IMR-90 (cell line): ENCODE results near the gene RSPH9. TPM values are rescaled to one million over a fixed set of nuclear protein-coding genes. Genes with fewer than 3 reads are reported as not detected.

ENCODE experiments used
- ATAC-seq: fragments of 200-7000 bp; cut with Tn5 transposase; 2 replicates; pipeline ENCODE4 v1.9.1; 2020; ENCODE audit warnings: low read depth, mild to moderate bottlenecking, moderate library complexity
- BruUV-seq: library from RNA; stranded (reverse); fragments of 400-500 nt; replicated peaks from 2 replicates; lab custom pipeline; 2021; lab: Mats Ljungman, UMichigan
- CTCF ChIA-PET: fragments of 300-600 bp; formaldehyde crosslinking; extraction: SDS; loops from one replicate; lab custom pipeline; 2021; ENCODE audit warnings: antibody characterized with exemption; lab: Yijun Ruan, JAX
- POLR2A ChIA-PET: fragments of 300-600 bp; sonication (Branson Sonifier 250); formaldehyde crosslinking; loops from one replicate; lab custom pipeline; 2022; ENCODE audit warnings: antibody characterized with exemption; ENCODE audit not compliant: unreplicated experiment; lab: Charles Lee
- DNase-seq: peaks from one replicate; pipeline ENCODE4 v3.0.0; 2013
- H2AFZ ChIP-seq: replicated peaks from 2 replicates; pipeline ENCODE3; 2013; ENCODE audit warnings: low read length, mild to moderate bottlenecking; ENCODE audit not compliant: poor library complexity
- H2AK5ac ChIP-seq: 2 replicates; pipeline ENCODE4 v1.6.1; 2013; ENCODE audit warnings: low read depth, low read length, inconsistent platforms
- H2AK9ac ChIP-seq: replicated peaks from 2 replicates; pipeline ENCODE3; 2013; ENCODE audit warnings: mild to moderate bottlenecking, low read depth, low read length, moderate library complexity; ENCODE audit not compliant: poor library complexity
- H2BK120ac ChIP-seq: 2 replicates; pipeline ENCODE4 v1.6.1; 2013; ENCODE audit warnings: low read depth, low read length, inconsistent platforms
- H2BK15ac ChIP-seq: 3 replicates; pipeline ENCODE4 v1.6.1; 2013; ENCODE audit warnings: low read depth, low read length, inconsistent platforms
- H2BK20ac ChIP-seq: 2 replicates; pipeline ENCODE4 v1.6.1; 2013; ENCODE audit warnings: low read depth, mild to moderate bottlenecking, inconsistent platforms, low read length, moderate library complexity
- H2BK5ac ChIP-seq: 2 replicates; pipeline ENCODE4 v1.6.1; 2013; ENCODE audit warnings: mild to moderate bottlenecking, low read depth, low read length, inconsistent platforms; ENCODE audit not compliant: poor library complexity, severe bottlenecking
- H3K14ac ChIP-seq: replicated peaks from 2 replicates; pipeline ENCODE4 v1.6.1; 2013; ENCODE audit warnings: low read depth, low read length, inconsistent platforms
- H3K18ac ChIP-seq: 2 replicates; pipeline ENCODE4 v1.6.1; 2013; ENCODE audit warnings: low read depth, low read length, control low read depth
- H3K23ac ChIP-seq: 2 replicates; pipeline ENCODE4 v1.6.1; 2013; ENCODE audit warnings: low read depth, low read length, inconsistent platforms
- H3K27ac ChIP-seq: 2 replicates; pipeline ENCODE4 v1.5.1; 2013; ENCODE audit warnings: mild to moderate bottlenecking, control low read depth, low read length; ENCODE audit not compliant: insufficient read depth
- H3K27me3 ChIP-seq: 2 replicates; pipeline ENCODE4 v1.6.1; 2013; ENCODE audit warnings: low read length; ENCODE audit not compliant: control insufficient read depth, insufficient read depth
- H3K36me3 ChIP-seq: 2 replicates; pipeline ENCODE4 v1.6.1; 2013; ENCODE audit warnings: low read length, mixed read lengths; ENCODE audit not compliant: control insufficient read depth, insufficient read depth
- H3K4ac ChIP-seq: 2 replicates; pipeline ENCODE4 v1.6.1; 2013; ENCODE audit warnings: low read depth, low read length, inconsistent platforms
- H3K4me1 ChIP-seq: 2 replicates; pipeline ENCODE4 v1.6.1; 2013; ENCODE audit warnings: low read length, mixed read lengths; ENCODE audit not compliant: control insufficient read depth, insufficient read depth
- H3K4me2 ChIP-seq: 2 replicates; pipeline ENCODE4 v1.6.1; 2013; ENCODE audit warnings: low read depth, mild to moderate bottlenecking, control low read depth, low read length, moderate library complexity
- H3K4me3 ChIP-seq: 2 replicates; pipeline ENCODE4 v1.5.1; 2013; ENCODE audit warnings: low read depth, mild to moderate bottlenecking, control low read depth, low read length, moderate library complexity; ENCODE audit not compliant: insufficient read depth
- H3K56ac ChIP-seq: 2 replicates; pipeline ENCODE4 v1.6.1; 2013; ENCODE audit warnings: low read length, inconsistent platforms; ENCODE audit not compliant: insufficient read depth; ENCODE audit errors: extremely low read depth
- H3K79me1 ChIP-seq, 2 experiments: 2 replicates each; pipeline ENCODE4 v1.6.1; 2013; ENCODE audit warnings: low read length in 2 of 2, inconsistent platforms in 1 of 2, low read depth in 1 of 2
- H3K9ac ChIP-seq: 2 replicates; pipeline ENCODE4 v1.6.1; 2013; ENCODE audit warnings: low read depth, low read length, control low read depth
- H3K9me1 ChIP-seq: 2 replicates; pipeline ENCODE4 v1.6.1; 2013; ENCODE audit warnings: low read length, inconsistent platforms; ENCODE audit not compliant: insufficient read depth
- H3K9me3 ChIP-seq: 2 replicates; pipeline ENCODE4 v1.6.1; 2013; ENCODE audit warnings: low read length; ENCODE audit not compliant: control insufficient read depth, insufficient read depth
- H4K20me1 ChIP-seq: 2 replicates; pipeline ENCODE4 v1.6.1; 2013; ENCODE audit warnings: low read length, inconsistent platforms; ENCODE audit not compliant: insufficient read depth
- H4K5ac ChIP-seq: 2 replicates; pipeline ENCODE4 v1.6.1; 2013; ENCODE audit warnings: mild to moderate bottlenecking, low read depth, low read length, control low read depth
- H4K8ac ChIP-seq, 2 experiments: 2 replicates each; pipeline ENCODE4 v1.6.1; 2013; ENCODE audit warnings: low read depth in 2 of 2, low read length in 2 of 2, control low read depth in 1 of 2, inconsistent platforms in 1 of 2
- H4K91ac ChIP-seq: 2 replicates; pipeline ENCODE4 v1.6.1; 2013; ENCODE audit warnings: low read depth, low read length, inconsistent platforms; ENCODE audit not compliant: insufficient read depth
- CEBPB ChIP-seq: IDR thresholded peaks from 2 replicates; pipeline ENCODE4 v1.6.1; 2012; ENCODE audit warnings: low read depth, low read length, improper control_type of control experiment
- MAFK ChIP-seq: IDR thresholded peaks from 2 replicates; pipeline ENCODE4 v1.6.1; 2012; ENCODE audit warnings: low read depth, low read length, improper control_type of control experiment
- MXI1 ChIP-seq: IDR thresholded peaks from 2 replicates; pipeline ENCODE4 v1.6.1; 2012; ENCODE audit warnings: low read depth, mild to moderate bottlenecking, low read length, moderate library complexity, borderline replicate concordance
- NFE2L2 ChIP-seq: fragments of 150-350 bp; IDR thresholded peaks from 2 replicates; pipeline ENCODE4 v1.6.1; 2016; ENCODE audit warnings: low read depth, mild to moderate bottlenecking, low read length
- RCOR1 ChIP-seq: IDR thresholded peaks from 2 replicates; pipeline ENCODE4 v1.6.1; 2012; ENCODE audit warnings: mild to moderate bottlenecking, low read length, improper control_type of control experiment; ENCODE audit not compliant: insufficient replicate concordance
- RFX5 ChIP-seq: IDR thresholded peaks from 2 replicates; pipeline ENCODE4 v1.8.0; 2012; ENCODE audit warnings: low read depth, mild to moderate bottlenecking, low read length, moderate library complexity
- SMC3 ChIP-seq: fragments of 150-350 bp; IDR thresholded peaks from 2 replicates; pipeline ENCODE4 v1.6.1; 2016; ENCODE audit warnings: low read depth, mild to moderate bottlenecking, antibody characterized with exemption, low read length, moderate library complexity
- WGBS, 2 experiments: methylation state at CpG; one replicate each; pipeline versions ENCODE4 v1.1.5 to v1.1.7; 2013; ENCODE audit warnings: missing lambda C conversion rate in 2 of 2; ENCODE audit not compliant: insufficient read length in 1 of 2; ENCODE audit errors: extremely low coverage in 2 of 2; 5-methylcytosine and 5-hydroxymethylcytosine counted together
- dilution Hi-C: fragments of 300-500 bp; cut with HindIII; formaldehyde crosslinking; loops from one replicate; pipeline ENCODE4 v1.14.3; 2018; ENCODE audit warnings: low sequenced_read_pairs; ENCODE audit not compliant: unreplicated experiment
- in situ Hi-C: fragments of 300-500 bp; cut with MboI; formaldehyde crosslinking; loops from 3 replicates; pipeline ENCODE4 v1.14.3; 2019; ENCODE audit warnings: low sequenced_read_pairs, inconsistent platforms, mixed read lengths
- intact Hi-C: fragments of 100-400 bp; cut with micrococcal nuclease; formaldehyde crosslinking; loops from 2 replicates; pipeline ENCODE4 v1.10.0; 2022
- polyA plus RNA-seq, 3 experiments: library from polyadenylated mRNA; depleted of rRNA; stranded (reverse); fragments of >200 nt; gene quantifications; 2 replicates each; pipeline ENCODE4 v1.2.3, GENCODE V29; 2012; ENCODE audit warnings: low replicate concordance in 1 of 3
- total RNA-seq: library from RNA; depleted of rRNA; stranded (reverse); fragments of >200 nt; gene quantifications from 2 replicates; pipeline ENCODE4 v1.2.3, GENCODE V29; 2012
- TF ChIP-seq, protein P1 (sequence below): fragments of 150-350 bp; IDR thresholded peaks from 2 replicates; pipeline ENCODE4 v1.6.1; 2016; ENCODE audit warnings: low read depth, mild to moderate bottlenecking, low read length, moderate library complexity, borderline replicate concordance

Gene RSPH9
- total and polyA plus RNA-seq, 2 of the 4 experiments (the other 2 are of a cell fraction), result 0.18 to 0.21 TPM

DNA sequence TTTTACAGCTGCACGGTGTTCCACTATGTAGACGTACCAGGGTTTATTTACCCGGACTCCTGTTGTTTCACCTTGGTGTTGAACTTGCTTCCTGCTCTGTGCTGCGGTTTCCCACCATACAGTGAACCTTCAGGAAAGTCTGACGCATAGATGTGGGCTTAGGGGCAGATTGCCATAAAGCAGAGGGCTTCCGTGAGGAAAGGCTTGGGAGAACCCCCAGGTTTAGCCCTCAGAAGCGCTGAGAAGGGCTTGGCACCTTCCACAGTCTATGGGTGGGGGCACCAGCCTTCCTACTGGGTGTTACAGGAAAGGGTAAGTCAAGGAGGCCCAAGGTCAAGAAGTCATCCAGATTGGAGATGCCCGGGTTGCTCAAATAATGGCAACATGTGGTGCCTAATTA is 62.0 kb downstream of the RSPH9 start:
- H3K4me1 ChIP-seq, result peaks cover 30% of the 10 kb centered on the region
- peak overlapping the region; percentile 42 for H3K4ac ChIP-seq
- peak overlapping the region; percentile 90; the same call in 1 of the 2 replicates for H3K27ac ChIP-seq
- peak overlapping the region; percentile 25; the same call in 1 of the 3 replicates for H2BK15ac ChIP-seq
- 52% methylated on average over 3 of the region's 8 CpGs; no CpG with 5 or more reads in 1 of the 2 experiments for WGBS, 2 experiments
- 0 out of 2 replicates have a peak overlapping the region, but pooled peaks have one; percentile 49 for H3K9ac ChIP-seq
- DNase-seq (peak; percentile 38), ATAC-seq (no peak)
- H2BK120ac ChIP-seq, result peak overlapping the region; percentile 12; the same call in 1 of the 2 replicates
- no peak overlapping the region for H2BK5ac ChIP-seq
- no peak for TF ChIP-seq MAFK
- no peak for TF ChIP-seq CEBPB
- no peak for TF ChIP-seq MXI1
- TF ChIP-seq NFE2L2, result no peak
- TF ChIP-seq RCOR1, result no peak
- TF ChIP-seq RFX5, result no peak
- TF ChIP-seq, protein P1, sequence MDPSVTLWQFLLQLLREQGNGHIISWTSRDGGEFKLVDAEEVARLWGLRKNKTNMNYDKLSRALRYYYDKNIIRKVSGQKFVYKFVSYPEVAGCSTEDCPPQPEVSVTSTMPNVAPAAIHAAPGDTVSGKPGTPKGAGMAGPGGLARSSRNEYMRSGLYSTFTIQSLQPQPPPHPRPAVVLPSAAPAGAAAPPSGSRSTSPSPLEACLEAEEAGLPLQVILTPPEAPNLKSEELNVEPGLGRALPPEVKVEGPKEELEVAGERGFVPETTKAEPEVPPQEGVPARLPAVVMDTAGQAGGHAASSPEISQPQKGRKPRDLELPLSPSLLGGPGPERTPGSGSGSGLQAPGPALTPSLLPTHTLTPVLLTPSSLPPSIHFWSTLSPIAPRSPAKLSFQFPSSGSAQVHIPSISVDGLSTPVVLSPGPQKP, result no peak
- TF ChIP-seq SMC3, result no peak
- H2AK9ac ChIP-seq, result no peak overlapping the region
- no peak overlapping the region for H3K56ac ChIP-seq
- H3K14ac ChIP-seq, result peak overlapping the region; percentile 39; the same call in 1 of the 2 replicates
- no peaks in the 10 kb centered on the region for H3K36me3 ChIP-seq
- peak overlapping the region; percentile 42; the same call in 1 of the 2 replicates for H2BK20ac ChIP-seq
- BruUV-seq, result no TSS peak
- peak overlapping the region; percentile 0; the same call in 1 of the 2 replicates for H3K23ac ChIP-seq
- in situ Hi-C loops (no loop called here), intact Hi-C loops (no loop called here), dilution Hi-C loops (no loop called here)
- H3K9me1 ChIP-seq, result peaks cover 19% of the 10 kb centered on the region
- H2AFZ ChIP-seq, result no peak overlapping the region
- CTCF ChIA-PET, result no interaction called here
- peak overlapping the region; percentile 56 for H3K18ac ChIP-seq
- H4K5ac ChIP-seq, result peak overlapping the region; percentile 52; the same call in 1 of the 2 replicates
- POLR2A ChIA-PET, result no interaction called here
- peak overlapping the region in 1 of 2 experiments; percentile 11; a peak in 1 of 4 replicates for H4K8ac ChIP-seq
- H3K4me2 ChIP-seq, result no peak overlapping the region
- H4K20me1 ChIP-seq, result no peaks in the 10 kb centered on the region
- H3K9me3 ChIP-seq, result no peaks in the 10 kb centered on the region
- peak overlapping the region; percentile 70 for H2AK5ac ChIP-seq
- H4K91ac ChIP-seq, result peak overlapping the region; percentile 53
- no peak overlapping the region for H3K4me3 ChIP-seq
- no peaks in the 10 kb centered on the region for H3K79me1 ChIP-seq
- peaks cover 4% of the 10 kb centered on the region for H3K27me3 ChIP-seq
